Skeletal muscle satellite cell (primary cell): ENCODE results near the gene TENM4.

ENCODE experiments used
- H3K27me3 ChIP-seq: 2 replicates; pipeline ENCODE4 v1.7.0; 2013; ENCODE audit warnings: low read length; ENCODE audit not compliant: control insufficient read depth, insufficient read depth
- H3K36me3 ChIP-seq: 2 replicates; pipeline ENCODE4 v1.7.0; 2013; ENCODE audit warnings: mild to moderate bottlenecking, control low read depth, low read length; ENCODE audit not compliant: insufficient read depth
- H3K4me1 ChIP-seq: 2 replicates; pipeline ENCODE4 v1.7.0; 2013; ENCODE audit warnings: low read length; ENCODE audit not compliant: control insufficient read depth, insufficient read depth
- H3K4me2 ChIP-seq: 2 replicates; pipeline ENCODE4 v1.7.0; 2013; ENCODE audit warnings: mild to moderate bottlenecking, low read length
- H3K4me3 ChIP-seq: 2 replicates; pipeline ENCODE4 v1.7.0; 2013; ENCODE audit warnings: low read length
- H3K9ac ChIP-seq: 2 replicates; pipeline ENCODE4 v1.7.0; 2013; ENCODE audit warnings: mild to moderate bottlenecking, low read depth, low read length, moderate library complexity
- H3K9me3 ChIP-seq: replicated peaks from 2 replicates; pipeline ENCODE4 v1.7.0; 2013; ENCODE audit warnings: mild to moderate bottlenecking, control low read depth, low read length

Gene TENM4

DNA sequence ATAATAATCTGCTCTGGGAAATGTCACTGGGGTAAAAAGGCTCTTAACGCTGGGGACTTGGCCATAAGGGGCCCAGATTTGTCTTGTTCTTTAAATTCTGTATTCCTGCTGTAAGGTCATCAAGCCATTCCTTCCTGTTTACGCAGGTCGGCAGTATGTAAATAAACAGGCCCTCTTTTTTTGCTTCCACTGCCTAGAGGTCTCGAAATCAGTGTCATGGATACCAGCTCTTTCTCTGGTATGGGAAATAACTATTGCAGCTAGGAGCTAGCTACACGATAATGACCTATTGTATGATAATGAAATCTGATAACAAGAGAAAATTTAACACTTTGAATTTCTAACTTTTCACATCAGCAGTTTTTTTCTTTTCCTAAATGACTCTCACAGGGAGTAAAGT lies 657.0 kb downstream of the TENM4 start:
- no peaks in the 10 kb centered on the region for H3K36me3 ChIP-seq
- H3K9me3 ChIP-seq: no peaks in the 10 kb centered on the region
- no peaks in the 10 kb centered on the region for H3K27me3 ChIP-seq
- H3K4me1 ChIP-seq: peaks cover 25% of the 10 kb centered on the region
- H3K9ac ChIP-seq: no peak overlapping the region
- no peak overlapping the region for H3K4me3 ChIP-seq
- no peak overlapping the region for H3K4me2 ChIP-seq

DNA sequence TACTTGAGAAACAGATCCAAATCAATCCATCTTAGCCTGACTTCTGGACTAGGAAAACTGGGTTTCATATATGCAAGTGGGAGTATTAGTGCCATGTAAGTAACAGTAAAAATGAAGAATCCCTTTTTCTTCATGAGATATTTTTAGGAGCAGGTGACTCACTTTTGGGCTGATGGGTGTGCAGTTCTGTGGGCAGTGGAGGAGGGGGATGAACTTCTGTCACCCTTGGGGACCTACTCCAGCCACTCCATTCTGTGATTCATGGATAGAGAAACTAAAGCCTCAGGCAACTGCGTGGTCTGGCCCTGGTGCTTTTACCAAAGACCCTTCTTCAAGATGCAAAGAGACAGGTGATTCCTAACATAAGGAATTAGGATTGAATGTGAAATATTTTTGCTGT lies 657.5 kb downstream of the TENM4 start:
- no peaks in the 10 kb centered on the region for H3K27me3 ChIP-seq
- H3K4me1 ChIP-seq: peaks cover 25% of the 10 kb centered on the region
- no peak overlapping the region for H3K4me2 ChIP-seq
- H3K9ac ChIP-seq: no peak overlapping the region
- H3K36me3 ChIP-seq: no peaks in the 10 kb centered on the region
- H3K9me3 ChIP-seq: no peaks in the 10 kb centered on the region
- H3K4me3 ChIP-seq: no peak overlapping the region

DNA sequence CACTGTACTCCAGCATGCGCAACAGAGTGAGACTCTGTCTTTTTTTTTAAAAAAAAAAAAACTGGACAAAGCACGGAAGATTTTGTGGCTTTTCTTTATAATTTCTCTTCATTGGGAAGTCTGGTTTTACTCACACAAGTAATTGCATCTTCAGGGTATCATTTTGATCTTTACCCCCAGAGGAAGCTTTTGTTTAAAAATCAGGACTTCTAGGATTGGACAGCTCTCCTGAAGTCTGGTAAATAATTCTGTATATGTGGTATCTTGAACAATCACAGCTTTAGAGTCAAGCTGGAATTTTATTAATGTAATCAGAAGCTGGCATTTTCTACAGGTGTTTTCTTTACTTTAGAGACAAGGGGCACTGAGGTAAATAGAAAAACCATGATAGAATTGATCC lies 658.1 kb downstream of the TENM4 start:
- no peak overlapping the region for H3K9ac ChIP-seq
- H3K4me3 ChIP-seq: no peak overlapping the region
- no peak overlapping the region for H3K4me2 ChIP-seq
- H3K36me3 ChIP-seq: no peaks in the 10 kb centered on the region
- H3K4me1 ChIP-seq: peaks cover 25% of the 10 kb centered on the region
- H3K9me3 ChIP-seq: no peaks in the 10 kb centered on the region
- no peaks in the 10 kb centered on the region for H3K27me3 ChIP-seq

DNA sequence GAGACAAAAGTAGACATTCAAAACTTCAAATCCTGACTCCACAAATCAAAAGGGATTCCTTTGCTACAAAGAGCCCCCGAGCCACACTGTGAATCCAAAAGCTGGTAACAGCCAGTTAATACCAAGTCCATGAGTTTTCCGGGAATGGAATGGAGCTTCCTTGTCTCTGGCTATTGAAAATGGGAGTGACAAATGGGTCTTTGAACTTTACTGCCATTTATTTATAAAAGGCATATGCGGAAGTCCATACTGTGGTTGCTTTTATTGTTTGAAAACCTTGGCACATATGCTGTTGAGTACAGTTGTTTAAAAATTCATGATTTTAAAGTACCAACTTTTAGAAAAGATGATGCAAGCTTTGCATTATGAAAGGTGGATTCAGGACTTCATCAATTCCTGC lies 659.9 kb downstream of the TENM4 start:
- no peaks in the 10 kb centered on the region for H3K27me3 ChIP-seq
- H3K4me2 ChIP-seq: no peak overlapping the region
- H3K9me3 ChIP-seq: no peaks in the 10 kb centered on the region
- H3K9ac ChIP-seq: no peak overlapping the region
- H3K36me3 ChIP-seq: no peaks in the 10 kb centered on the region
- peaks cover 25% of the 10 kb centered on the region for H3K4me1 ChIP-seq
- no peak overlapping the region for H3K4me3 ChIP-seq

DNA sequence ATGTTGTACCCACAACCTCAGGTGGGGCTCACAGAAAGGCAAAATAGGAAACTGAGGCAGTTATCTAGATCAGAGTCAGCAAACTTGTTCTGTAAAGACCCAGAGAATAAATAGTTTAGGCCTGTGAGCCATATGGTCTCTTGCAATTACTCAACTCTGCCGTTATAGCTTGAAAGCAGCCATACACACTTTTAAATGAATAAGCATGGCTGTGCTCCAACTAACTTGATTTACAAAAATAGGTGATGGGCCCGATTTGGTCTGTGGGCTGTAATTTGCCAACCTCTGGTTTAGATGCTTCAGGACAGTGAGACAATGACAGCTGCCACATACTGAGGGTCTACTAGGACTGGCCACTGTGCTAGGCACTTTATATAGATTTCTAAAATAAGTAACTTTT lies 667.3 kb downstream of the TENM4 start:
- Histone ChIP-seq H3K9ac (no peak overlapping the region), H3K9me3 (no peaks in the 10 kb centered on the region), H3K36me3 (no peaks in the 10 kb centered on the region), H3K4me1 (no peaks in the 10 kb centered on the region), H3K4me3 (no peak overlapping the region), H3K27me3 (no peaks in the 10 kb centered on the region), H3K4me2 (no peak overlapping the region)

DNA sequence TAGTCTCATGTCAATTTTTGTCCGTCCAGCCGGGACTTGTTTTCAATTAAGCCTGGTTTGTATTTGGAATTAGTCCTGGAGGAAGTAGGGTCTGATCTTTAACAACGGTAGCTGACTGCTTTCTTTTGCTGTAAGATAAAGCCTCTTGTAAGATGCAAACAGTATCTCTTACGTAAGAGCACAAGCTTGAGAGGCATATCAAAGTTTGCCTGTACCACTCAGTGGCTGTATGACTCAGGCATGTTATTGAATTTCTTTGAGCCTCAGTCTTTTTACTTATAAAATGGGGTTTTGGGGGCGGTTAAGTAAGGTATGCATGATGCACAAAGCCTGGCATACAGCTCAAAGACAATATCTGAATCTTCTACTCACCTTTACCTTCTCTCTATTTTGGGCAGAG lies 667.8 kb downstream of the TENM4 start:
- Histone ChIP-seq H3K36me3 (no peaks in the 10 kb centered on the region), H3K4me1 (no peaks in the 10 kb centered on the region), H3K9me3 (no peaks in the 10 kb centered on the region), H3K4me3 (no peak overlapping the region), H3K27me3 (no peaks in the 10 kb centered on the region), H3K4me2 (no peak overlapping the region), H3K9ac (no peak overlapping the region)

DNA sequence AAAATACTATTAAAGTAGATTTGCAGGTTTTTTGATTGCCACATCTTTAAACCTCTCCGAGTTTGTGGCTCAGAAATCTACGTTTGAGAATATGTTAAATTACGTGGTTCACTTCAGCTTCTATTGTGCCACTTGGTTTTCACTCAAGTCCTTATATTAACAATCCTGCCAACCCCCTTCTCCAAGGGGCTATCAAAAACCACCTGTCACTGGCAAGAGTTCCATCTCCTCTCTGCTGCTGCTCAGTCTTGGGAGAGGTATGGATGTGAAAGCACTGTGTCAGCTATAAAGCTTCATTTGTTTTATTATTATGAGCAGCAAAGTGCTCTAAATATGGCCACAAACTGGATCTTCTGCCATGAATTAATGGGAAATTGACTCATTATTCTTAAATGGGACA lies 668.6 kb downstream of the TENM4 start:
- Histone ChIP-seq H3K36me3 (no peaks in the 10 kb centered on the region), H3K9ac (no peak overlapping the region), H3K9me3 (no peaks in the 10 kb centered on the region), H3K27me3 (no peaks in the 10 kb centered on the region), H3K4me1 (no peaks in the 10 kb centered on the region), H3K4me3 (no peak overlapping the region), H3K4me2 (no peak overlapping the region)

DNA sequence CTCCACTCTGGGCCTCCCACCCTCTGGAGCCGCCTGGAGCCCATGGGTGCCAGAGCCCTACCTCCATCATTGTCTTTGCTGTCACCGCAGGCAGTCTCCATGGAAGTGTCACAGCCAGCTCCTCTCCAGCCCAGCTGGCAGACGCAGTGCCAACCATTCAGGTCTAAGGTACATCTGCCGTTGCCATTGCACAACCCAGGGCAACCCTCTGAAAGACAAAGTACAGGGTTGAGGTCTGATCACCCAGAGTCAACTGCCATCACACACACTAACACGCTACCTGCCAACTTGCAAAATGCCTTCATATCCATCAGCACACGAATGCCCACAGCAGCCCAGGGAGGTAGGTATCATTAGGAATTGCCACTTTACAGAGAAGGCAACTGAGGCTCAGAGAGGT lies 669.9 kb downstream of the TENM4 start:
- Histone ChIP-seq H3K9me3 (no peaks in the 10 kb centered on the region), H3K4me1 (no peaks in the 10 kb centered on the region), H3K27me3 (no peaks in the 10 kb centered on the region), H3K9ac (no peak overlapping the region), H3K36me3 (no peaks in the 10 kb centered on the region), H3K4me3 (no peak overlapping the region), H3K4me2 (no peak overlapping the region)

DNA sequence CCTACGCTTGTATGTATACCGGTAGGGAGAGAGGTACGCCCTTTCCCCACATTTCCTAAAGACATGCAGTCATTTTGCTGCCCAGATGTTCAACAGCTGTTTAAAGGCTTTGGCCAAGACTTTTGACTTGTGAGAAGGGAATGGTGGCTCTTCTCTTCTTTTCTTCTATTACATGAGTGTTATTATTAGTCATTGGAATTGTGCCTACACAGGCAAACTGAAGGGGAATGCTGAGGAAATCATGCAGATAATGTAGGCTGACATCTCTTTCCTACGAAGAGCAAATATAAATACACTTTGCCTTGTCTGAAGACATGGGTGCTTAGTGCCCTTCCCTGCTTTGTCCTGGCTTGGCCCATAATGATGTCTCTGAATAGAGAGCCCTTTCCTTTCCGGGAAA lies 671.9 kb downstream of the TENM4 start:
- Histone ChIP-seq H3K27me3 (no peaks in the 10 kb centered on the region), H3K4me1 (no peaks in the 10 kb centered on the region), H3K9ac (no peak overlapping the region), H3K4me2 (no peak overlapping the region), H3K36me3 (no peaks in the 10 kb centered on the region), H3K9me3 (no peaks in the 10 kb centered on the region), H3K4me3 (no peak overlapping the region)

DNA sequence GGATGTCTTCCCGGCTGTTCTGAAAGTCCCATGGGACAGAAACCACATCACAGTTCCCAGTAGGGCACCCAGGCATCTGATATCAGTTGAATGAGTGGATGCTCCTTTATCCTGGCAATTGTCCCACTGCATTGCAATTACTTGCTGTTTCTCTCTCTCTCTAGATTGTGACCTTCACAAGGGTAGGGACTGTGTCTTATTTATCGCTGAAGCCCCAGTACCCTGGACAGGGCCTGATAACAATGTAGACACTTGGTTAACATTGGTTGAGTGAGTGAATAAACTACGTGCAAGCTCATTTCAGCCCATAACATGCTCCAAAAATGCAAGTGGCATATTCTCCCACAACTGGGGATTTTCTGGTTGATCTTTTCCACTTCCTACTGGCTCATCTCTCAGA lies 672.5 kb downstream of the TENM4 start:
- H3K27me3 ChIP-seq: no peaks in the 10 kb centered on the region
- no peaks in the 10 kb centered on the region for H3K36me3 ChIP-seq
- no peak overlapping the region for H3K4me2 ChIP-seq
- no peak overlapping the region for H3K4me3 ChIP-seq
- no peak overlapping the region for H3K9ac ChIP-seq
- H3K4me1 ChIP-seq: no peaks in the 10 kb centered on the region
- no peaks in the 10 kb centered on the region for H3K9me3 ChIP-seq

DNA sequence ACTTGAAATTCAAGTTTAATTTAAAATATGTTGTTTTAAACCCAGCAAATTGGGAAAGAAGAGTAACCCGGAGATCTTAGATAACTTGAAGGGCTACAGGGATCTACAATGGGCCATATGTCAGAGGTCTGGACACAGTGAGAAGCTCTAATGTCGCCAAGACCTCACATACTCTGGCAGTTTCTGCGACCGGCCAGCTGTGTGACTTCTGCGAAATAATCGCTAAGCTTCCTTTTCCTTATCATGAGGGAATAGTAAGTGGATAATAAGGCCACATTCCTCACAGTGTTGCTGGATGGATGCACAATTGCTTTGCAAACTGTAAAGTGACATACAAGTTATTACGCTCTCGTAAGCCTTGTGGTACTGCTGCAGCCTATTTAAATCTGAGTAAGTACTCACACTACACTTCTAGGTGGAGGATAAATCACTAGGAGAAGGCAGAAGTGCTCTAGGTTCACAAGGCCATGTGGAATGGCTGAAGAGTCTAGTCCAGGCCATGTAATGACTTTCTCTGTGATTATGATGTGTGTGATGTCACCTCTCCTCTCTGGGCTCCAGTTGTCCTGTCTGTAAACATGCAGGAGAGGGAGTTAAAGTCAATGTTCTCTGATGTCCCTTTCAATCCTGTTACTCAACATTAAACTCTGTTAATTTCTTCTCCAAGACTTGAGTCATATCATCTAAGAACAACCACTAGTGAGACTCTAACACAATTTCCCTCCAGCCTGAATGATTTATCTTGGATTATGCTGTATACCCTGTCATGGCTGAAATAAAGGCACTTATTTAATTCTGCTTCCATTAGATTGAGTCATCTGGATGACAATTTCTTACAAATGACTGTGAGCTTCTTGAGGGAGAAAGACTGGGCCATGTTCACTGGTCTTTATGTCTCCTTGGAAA lies 673.5 kb downstream of the TENM4 start:
- no peak overlapping the region for H3K4me3 ChIP-seq
- H3K27me3 ChIP-seq: no peaks in the 10 kb centered on the region
- no peaks in the 10 kb centered on the region for H3K9me3 ChIP-seq
- H3K4me1 ChIP-seq: no peaks in the 10 kb centered on the region
- H3K9ac ChIP-seq: no peak overlapping the region
- H3K4me2 ChIP-seq: no peak overlapping the region
- no peaks in the 10 kb centered on the region for H3K36me3 ChIP-seq

DNA sequence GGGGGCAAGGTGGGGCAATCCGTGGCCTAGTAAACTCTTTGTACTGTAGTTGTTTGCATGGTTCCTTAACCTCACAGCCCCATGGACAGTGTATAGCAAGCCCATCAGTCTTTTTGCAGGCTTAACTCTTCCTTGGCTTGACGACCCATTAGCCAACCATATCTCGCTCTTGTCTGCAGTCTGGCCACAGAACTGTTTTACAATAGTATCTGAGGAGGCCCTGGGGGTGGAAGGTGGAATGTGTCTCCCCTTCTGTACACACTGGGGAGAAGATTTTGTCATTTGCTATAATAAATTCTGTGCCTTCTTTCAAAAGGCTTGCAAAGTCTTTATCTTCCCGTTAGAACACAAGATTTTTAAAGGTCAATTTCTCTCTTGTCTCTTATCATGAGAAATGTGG lies 675.9 kb downstream of the TENM4 start:
- H3K4me2 ChIP-seq: no peak overlapping the region
- no peaks in the 10 kb centered on the region for H3K36me3 ChIP-seq
- no peaks in the 10 kb centered on the region for H3K27me3 ChIP-seq
- H3K4me3 ChIP-seq: no peak overlapping the region
- H3K9me3 ChIP-seq: no peaks in the 10 kb centered on the region
- no peaks in the 10 kb centered on the region for H3K4me1 ChIP-seq
- H3K9ac ChIP-seq: no peak overlapping the region
